AG04449 (cell line): ENCODE data around the gene PLEKHA8.

Source experiments
- CTCF ChIA-PET: fragments of 350-600 bp; formaldehyde crosslinking; extraction: SDS; loops from one replicate; lab custom pipeline; 2021; ENCODE audit warnings: antibody characterized with exemption; lab: Yijun Ruan, JAX
- POLR2A ChIA-PET: fragments of 400-600, 350-600 bp; formaldehyde crosslinking; extraction: SDS; loops from one replicate; lab custom pipeline; 2020; ENCODE audit warnings: antibody characterized with exemption, inconsistent platforms; lab: Yijun Ruan, JAX
- DNase-seq: peaks from one replicate; pipeline ENCODE4 v3.0.0-alpha.2; 2010; ENCODE audit warnings: low read depth, low spot score
- H3K4me3 ChIP-seq: 2 replicates; pipeline ENCODE4 v1.5.1; 2011; ENCODE audit warnings: low read depth, mild to moderate bottlenecking, control low read depth, low read length
- CTCF ChIP-seq: IDR thresholded peaks from one replicate; pipeline ENCODE4 v1.5.1; 2011; ENCODE audit warnings: mild to moderate bottlenecking, moderate library complexity, low read length, control low read depth, inconsistent platforms; ENCODE audit not compliant: insufficient read depth; ENCODE audit errors: missing control alignments

The PLEKHA8 gene

GRCh38 chr7:30166155-30166840 lies 138.1 kb downstream of the PLEKHA8 start:
- no peak for TF ChIP-seq CTCF
- POLR2A ChIA-PET, result no interaction called here
- H3K4me3 ChIP-seq, result no peak overlapping the region
- CTCF ChIA-PET, result interaction anchor here (0.8 to 1.8 kb wide), 8 partner anchors 10 to 247 kb away, joined by 3 to 9 read pairs (median 4); no protein-coding TSS in a partner anchor
- no peak for DNase-seq

- DNase-seq, result no peak
- no peak for TF ChIP-seq CTCF
- ChIA-PET POLR2A (no interaction called here), CTCF (interaction anchor here (0.8 to 1.8 kb wide), 6 partner anchors 10 to 246 kb away, joined by 3 to 9 read pairs (median 4); no protein-coding TSS in a partner anchor)
- H3K4me3 ChIP-seq, result no peak overlapping the region
Observed at GRCh38 chr7:30166841-30167235, 138.6 kb downstream of the PLEKHA8 start.

- no peak for DNase-seq
- no peak overlapping the region for H3K4me3 ChIP-seq
- CTCF ChIA-PET, result interaction anchor here (1.0 to 1.5 kb wide), 4 partner anchors 8 to 245 kb away, joined by 3 to 4 read pairs (median 4); no protein-coding TSS in a partner anchor
- POLR2A ChIA-PET, result no interaction called here
- TF ChIP-seq CTCF, result no peak
Observed at GRCh38 chr7:30167901-30168300, 139.7 kb downstream of the PLEKHA8 start.

GRCh38 chr7:30168835-30169573 lies 140.8 kb downstream of the PLEKHA8 start:
- TF ChIP-seq CTCF, result no peak
- ChIA-PET CTCF (interaction anchor here (0.8 to 1.5 kb wide), 5 partner anchors 9 to 244 kb away, joined by 3 to 4 read pairs (median 3); no protein-coding TSS in a partner anchor), POLR2A (no interaction called here)
- peak; percentile 82 for DNase-seq
- H3K4me3 ChIP-seq, result peak overlapping the region; percentile 29; the same call in 1 of the 2 replicates

GRCh38 chr7:30169579-30169978 lies 141.4 kb downstream of the PLEKHA8 start:
- H3K4me3 ChIP-seq, result no peak overlapping the region
- POLR2A ChIA-PET, result no interaction called here
- TF ChIP-seq CTCF, result no peak
- no peak for DNase-seq
- CTCF ChIA-PET, result interaction anchor here (0.8 to 0.9 kb wide), 3 partner anchors 35 to 394 kb away, joined by 3 read pairs; partner anchors contain the start of gene MTURN
